ENCODE results near the gene ATF7IP.
"Not testable (repeated sequence)": the region's sequence is repeated elsewhere in the genome, so short reads cannot be mapped to it uniquely, and the experiment has no call there.

Gene ATF7IP

GRCh38 chr12:14332482-14332881 is 33.0 kb upstream of the ATF7IP start:
- Histone ChIP-seq H3K36me3 (replicated peaks in 1 of 2; ENCODE audit: control insufficient read depth in 2 of 2, insufficient read depth in 2 of 2, low read length in 2 of 2) (no peaks in the 10 kb centered on the region), H2AK5ac (ENCODE audit: low read depth, low read length) (no peak overlapping the region), H3K9me3 (replicated peaks in 1 of 2; ENCODE audit: control insufficient read depth in 2 of 2, insufficient read depth in 1 of 2, low read depth in 1 of 2, low read length in 2 of 2) (peaks cover 3 to 5% of the 10 kb centered on the region in 2 donors), H3K27me3 (ENCODE audit: control insufficient read depth in 3 of 3, insufficient read depth in 3 of 3, low read depth in 1 of 3, low read length in 3 of 3) (no peaks in the 10 kb centered on the region), H2BK5ac (ENCODE audit: low read length) (no peak overlapping the region), H4K91ac (ENCODE audit: low read depth, low read length, poor library complexity) (no peak overlapping the region), H2BK12ac (ENCODE audit: low read length) (no peak overlapping the region), H2BK120ac (ENCODE audit: low read depth, low read length) (no peak overlapping the region), H3K4me1 (ENCODE audit: control insufficient read depth in 2 of 2, insufficient read depth in 1 of 2, low read depth in 1 of 2, low read length in 2 of 2) (no peaks in the 10 kb centered on the region), H3K4me3 (ENCODE audit: low read length in 2 of 2) (no peak overlapping the region), H3K4ac (ENCODE audit: low read length) (no peak overlapping the region), H3K18ac (ENCODE audit: low read length) (no peak overlapping the region), H3K23ac (ENCODE audit: low read depth, low read length, poor library complexity) (no peak overlapping the region), H3K4me2 (ENCODE audit: insufficient read depth, low read length, poor library complexity, severe bottlenecking) (no peak overlapping the region), H2AFZ (ENCODE audit: low read length) (no peak overlapping the region), H4K8ac (ENCODE audit: low read depth, low read length) (no peak overlapping the region), H3K79me1 (ENCODE audit: low read depth, low read length) (no peaks in the 10 kb centered on the region), H3K14ac (ENCODE audit: low read length) (no peak overlapping the region), H2BK15ac (ENCODE audit: low read length) (no peak overlapping the region), H3K27ac (replicated peaks; ENCODE audit: low read length) (no peak overlapping the region), H3K9ac (ENCODE audit: low read depth, low read length, poor library complexity) (no peak overlapping the region)
- DNase-seq (ENCODE audit: low spot score), result no peak
- WGBS, 2 donors (ENCODE audit: extremely low coverage in 2 of 2, insufficient read length in 2 of 2, insufficient replicate concordance in 1 of 2), result no CpG with 5 or more reads among the region's 5 CpGs

- Histone ChIP-seq H3K9ac (ENCODE audit: low read depth, low read length, poor library complexity) (no peak overlapping the region), H3K27ac (replicated peaks; ENCODE audit: low read length) (no peak overlapping the region), H3K4me1 (ENCODE audit: control insufficient read depth in 2 of 2, insufficient read depth in 1 of 2, low read depth in 1 of 2, low read length in 2 of 2) (no peaks in the 10 kb centered on the region), H3K4ac (ENCODE audit: low read length) (no peak overlapping the region), H2AK5ac (ENCODE audit: low read depth, low read length) (no peak overlapping the region), H2BK12ac (ENCODE audit: low read length) (no peak overlapping the region), H4K91ac (ENCODE audit: low read depth, low read length, poor library complexity) (no peak overlapping the region), H3K4me3 (ENCODE audit: low read length in 2 of 2) (no peak overlapping the region), H3K79me1 (ENCODE audit: low read depth, low read length) (no peaks in the 10 kb centered on the region), H3K14ac (ENCODE audit: low read length) (no peak overlapping the region), H2AFZ (ENCODE audit: low read length) (no peak overlapping the region), H2BK120ac (ENCODE audit: low read depth, low read length) (no peak overlapping the region), H3K23ac (ENCODE audit: low read depth, low read length, poor library complexity) (no peak overlapping the region), H2BK15ac (ENCODE audit: low read length) (no peak overlapping the region), H3K18ac (ENCODE audit: low read length) (no peak overlapping the region), H2BK5ac (ENCODE audit: low read length) (no peak overlapping the region), H3K9me3 (replicated peaks in 1 of 2; ENCODE audit: control insufficient read depth in 2 of 2, insufficient read depth in 1 of 2, low read depth in 1 of 2, low read length in 2 of 2) (peaks cover 5 to 6% of the 10 kb centered on the region in 2 donors), H3K4me2 (ENCODE audit: insufficient read depth, low read length, poor library complexity, severe bottlenecking) (no peak overlapping the region), H4K8ac (ENCODE audit: low read depth, low read length) (no peak overlapping the region), H3K27me3 (ENCODE audit: control insufficient read depth in 3 of 3, insufficient read depth in 3 of 3, low read depth in 1 of 3, low read length in 3 of 3) (no peaks in the 10 kb centered on the region), H3K36me3 (replicated peaks in 1 of 2; ENCODE audit: control insufficient read depth in 2 of 2, insufficient read depth in 2 of 2, low read length in 2 of 2) (no peaks in the 10 kb centered on the region)
- no peak for DNase-seq (ENCODE audit: low spot score)
Measured at GRCh38 chr12:14340371-14340770, 25.1 kb upstream of the ATF7IP start.

GRCh38 chr12:14351524-14351923 is 14.0 kb upstream of the ATF7IP start:
- peaks cover 15% of the 10 kb centered on the region in 2 donors for H3K9me3 ChIP-seq (replicated peaks in 1 of 2; ENCODE audit: control insufficient read depth in 2 of 2, insufficient read depth in 1 of 2, low read depth in 1 of 2, low read length in 2 of 2)
- H3K4me2 ChIP-seq (ENCODE audit: insufficient read depth, low read length, poor library complexity, severe bottlenecking); H4K91ac ChIP-seq (ENCODE audit: low read depth, low read length, poor library complexity); H3K36me3 ChIP-seq (replicated peaks in 1 of 2; ENCODE audit: control insufficient read depth in 2 of 2, insufficient read depth in 2 of 2, low read length in 2 of 2); H3K23ac ChIP-seq (ENCODE audit: low read depth, low read length, poor library complexity); H3K4me3 ChIP-seq (ENCODE audit: low read length in 2 of 2); H3K79me1 ChIP-seq (ENCODE audit: low read depth, low read length); H4K8ac ChIP-seq (ENCODE audit: low read depth, low read length); H2BK5ac ChIP-seq (ENCODE audit: low read length); H3K14ac ChIP-seq (ENCODE audit: low read length); H3K4ac ChIP-seq (ENCODE audit: low read length); H2AFZ ChIP-seq (ENCODE audit: low read length); H3K9ac ChIP-seq (ENCODE audit: low read depth, low read length, poor library complexity); DNase-seq (ENCODE audit: low spot score); H2BK120ac ChIP-seq (ENCODE audit: low read depth, low read length); H2BK15ac ChIP-seq (ENCODE audit: low read length); H3K18ac ChIP-seq (ENCODE audit: low read length); H3K27ac ChIP-seq (replicated peaks; ENCODE audit: low read length); H2BK12ac ChIP-seq (ENCODE audit: low read length); H3K27me3 ChIP-seq (ENCODE audit: control insufficient read depth in 3 of 3, insufficient read depth in 3 of 3, low read depth in 1 of 3, low read length in 3 of 3); H2AK5ac ChIP-seq (ENCODE audit: low read depth, low read length); H3K4me1 ChIP-seq (ENCODE audit: control insufficient read depth in 2 of 2, insufficient read depth in 1 of 2, low read depth in 1 of 2, low read length in 2 of 2): not testable (repeated sequence)
- no CpG with 5 or more reads among the region's 4 CpGs for WGBS, 2 donors (ENCODE audit: extremely low coverage in 2 of 2, insufficient read length in 2 of 2, insufficient replicate concordance in 1 of 2)

DNA sequence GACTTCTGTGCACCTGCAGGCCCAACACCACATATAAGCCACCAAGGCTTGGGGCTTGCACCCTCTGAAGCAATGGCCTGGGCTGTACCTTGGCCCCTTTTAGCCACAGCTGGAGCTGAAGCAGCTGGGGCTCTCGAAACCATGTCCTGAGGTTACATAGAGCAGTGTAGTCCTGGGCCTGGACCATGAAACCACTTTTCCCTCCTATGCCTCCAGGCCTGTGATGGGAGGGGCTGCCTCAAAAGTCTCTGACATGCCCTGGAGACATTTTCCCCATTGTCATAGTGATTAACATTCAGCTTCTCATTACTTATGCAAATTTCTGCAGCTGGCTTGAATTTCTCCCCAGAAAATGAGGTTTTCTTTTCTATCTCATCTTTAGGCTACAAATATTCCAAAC is 13.4 kb upstream of the ATF7IP start:
- no CpG with 5 or more reads among the region's 1 CpG for WGBS, 2 donors (ENCODE audit: extremely low coverage in 2 of 2, insufficient read length in 2 of 2, insufficient replicate concordance in 1 of 2)
- H2AK5ac ChIP-seq (ENCODE audit: low read depth, low read length); H3K23ac ChIP-seq (ENCODE audit: low read depth, low read length, poor library complexity); H4K8ac ChIP-seq (ENCODE audit: low read depth, low read length); H3K4ac ChIP-seq (ENCODE audit: low read length); DNase-seq (ENCODE audit: low spot score); H2AFZ ChIP-seq (ENCODE audit: low read length); H3K27me3 ChIP-seq (ENCODE audit: control insufficient read depth in 3 of 3, insufficient read depth in 3 of 3, low read depth in 1 of 3, low read length in 3 of 3); H3K4me1 ChIP-seq (ENCODE audit: control insufficient read depth in 2 of 2, insufficient read depth in 1 of 2, low read depth in 1 of 2, low read length in 2 of 2); H2BK120ac ChIP-seq (ENCODE audit: low read depth, low read length); H3K4me3 ChIP-seq (ENCODE audit: low read length in 2 of 2); H3K36me3 ChIP-seq (replicated peaks in 1 of 2; ENCODE audit: control insufficient read depth in 2 of 2, insufficient read depth in 2 of 2, low read length in 2 of 2); H3K14ac ChIP-seq (ENCODE audit: low read length); H3K4me2 ChIP-seq (ENCODE audit: insufficient read depth, low read length, poor library complexity, severe bottlenecking); H2BK5ac ChIP-seq (ENCODE audit: low read length); H3K79me1 ChIP-seq (ENCODE audit: low read depth, low read length); H2BK12ac ChIP-seq (ENCODE audit: low read length); H3K27ac ChIP-seq (replicated peaks; ENCODE audit: low read length); H3K9ac ChIP-seq (ENCODE audit: low read depth, low read length, poor library complexity); H3K18ac ChIP-seq (ENCODE audit: low read length); H4K91ac ChIP-seq (ENCODE audit: low read depth, low read length, poor library complexity); H2BK15ac ChIP-seq (ENCODE audit: low read length): not testable (repeated sequence)
- H3K9me3 ChIP-seq (replicated peaks in 1 of 2; ENCODE audit: control insufficient read depth in 2 of 2, insufficient read depth in 1 of 2, low read depth in 1 of 2, low read length in 2 of 2), result peaks cover 15 to 17% of the 10 kb centered on the region in 2 donors
